ENCODE data around the gene ZNF574. TPM values are rescaled to one million over a fixed set of nuclear protein-coding genes. Genes with fewer than 3 reads are reported as not detected.

Gene ZNF574
- total RNA-seq, 1 experiment from 2014 or later = 24.6 TPM

DNA sequence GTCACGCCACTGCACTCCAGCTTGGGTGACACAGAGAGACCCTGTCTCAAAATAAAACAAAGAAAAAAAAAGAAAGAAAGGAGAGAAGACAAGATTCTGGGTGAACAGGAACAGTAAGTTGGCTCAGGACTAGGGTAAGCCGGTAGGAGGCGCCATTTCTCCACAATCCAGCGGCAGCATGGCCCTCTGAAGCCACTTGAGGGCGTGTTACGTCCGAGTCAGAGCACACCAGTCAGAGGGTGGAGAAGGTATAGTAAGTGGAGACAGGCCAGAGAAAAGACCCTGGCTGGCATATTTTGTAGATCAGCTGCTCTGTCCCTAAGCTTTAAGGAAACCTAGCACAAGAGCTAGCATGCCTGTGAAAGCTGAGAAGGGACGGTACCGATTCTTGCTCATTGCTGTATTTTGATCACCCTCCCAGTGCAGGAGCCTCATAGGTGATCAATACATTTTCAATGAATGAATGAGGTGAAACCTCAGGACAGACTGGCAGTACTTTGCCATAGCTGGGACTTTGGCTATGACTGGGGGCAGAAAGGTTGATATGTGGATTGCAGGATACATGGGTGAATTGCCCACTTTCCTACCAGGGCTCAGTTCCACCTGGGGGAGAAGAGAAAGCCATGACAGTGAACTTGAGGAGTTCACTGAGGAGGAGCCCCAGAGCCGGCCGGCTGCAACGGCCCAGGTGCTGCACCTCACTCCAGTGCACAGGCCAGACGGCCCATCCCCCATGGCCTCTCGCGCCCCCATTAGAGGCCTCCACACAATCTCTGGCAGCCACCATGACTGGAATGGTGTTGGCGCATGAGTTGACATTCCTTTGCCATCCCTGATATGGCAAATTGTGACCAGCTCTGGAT, 32.8 kb downstream of the ZNF574 start:
- H2AFZ ChIP-seq (ENCODE audit: low read depth, low read length, poor library complexity, severe bottlenecking) = no peak overlapping the region
- H3K27me3 ChIP-seq (ENCODE audit: insufficient read depth, low read length) = peaks cover 16% of the 10 kb centered on the region; the same call in 1 of the 2 replicates
- H3K79me2 ChIP-seq (ENCODE audit: insufficient read depth, low read length) = no peaks in the 10 kb centered on the region
- H3K9me3 ChIP-seq (ENCODE audit: control insufficient read depth in 1 of 2, insufficient read depth in 1 of 2, low read depth in 1 of 2, low read length in 2 of 2) = no peaks in the 10 kb centered on the region
- no peak for TF ChIP-seq ZFX (IDR thresholded peaks at IDR 0.05)
- TF ChIP-seq, protein P1, sequence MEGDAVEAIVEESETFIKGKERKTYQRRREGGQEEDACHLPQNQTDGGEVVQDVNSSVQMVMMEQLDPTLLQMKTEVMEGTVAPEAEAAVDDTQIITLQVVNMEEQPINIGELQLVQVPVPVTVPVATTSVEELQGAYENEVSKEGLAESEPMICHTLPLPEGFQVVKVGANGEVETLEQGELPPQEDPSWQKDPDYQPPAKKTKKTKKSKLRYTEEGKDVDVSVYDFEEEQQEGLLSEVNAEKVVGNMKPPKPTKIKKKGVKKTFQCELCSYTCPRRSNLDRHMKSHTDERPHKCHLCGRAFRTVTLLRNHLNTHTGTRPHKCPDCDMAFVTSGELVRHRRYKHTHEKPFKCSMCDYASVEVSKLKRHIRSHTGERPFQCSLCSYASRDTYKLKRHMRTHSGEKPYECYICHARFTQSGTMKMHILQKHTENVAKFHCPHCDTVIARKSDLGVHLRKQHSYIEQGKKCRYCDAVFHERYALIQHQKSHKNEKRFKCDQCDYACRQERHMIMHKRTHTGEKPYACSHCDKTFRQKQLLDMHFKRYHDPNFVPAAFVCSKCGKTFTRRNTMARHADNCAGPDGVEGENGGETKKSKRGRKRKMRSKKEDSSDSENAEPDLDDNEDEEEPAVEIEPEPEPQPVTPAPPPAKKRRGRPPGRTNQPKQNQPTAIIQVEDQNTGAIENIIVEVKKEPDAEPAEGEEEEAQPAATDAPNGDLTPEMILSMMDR (IDR thresholded peaks at IDR 0.05 in 2 of 3, conservative IDR thresholded peaks at IDR 0.05 in 1 of 3; ENCODE audit: borderline replicate concordance in 1 of 3, insufficient read depth in 1 of 3, low read depth in 2 of 3, low read length in 2 of 3) = peak; percentile 100
- peak; percentile 57 for TF ChIP-seq YY1 (IDR thresholded peaks at IDR 0.05; ENCODE audit: extremely low read depth, insufficient replicate concordance, low read depth, low read length)
- TF ChIP-seq EZH2 (IDR thresholded peaks at IDR 0.05) = no peak
- peak; percentile 100 for TF ChIP-seq RAD21 (IDR thresholded peaks at IDR 0.05; ENCODE audit: low read depth)
- TF ChIP-seq POLR2AphosphoS5 (IDR thresholded peaks at IDR 0.05; ENCODE audit: low read depth, low read length) = no peak
- TF ChIP-seq EZH2phosphoT487 (IDR thresholded peaks at IDR 0.05; ENCODE audit: borderline replicate concordance) = no peak
- TF ChIP-seq, protein P2, sequence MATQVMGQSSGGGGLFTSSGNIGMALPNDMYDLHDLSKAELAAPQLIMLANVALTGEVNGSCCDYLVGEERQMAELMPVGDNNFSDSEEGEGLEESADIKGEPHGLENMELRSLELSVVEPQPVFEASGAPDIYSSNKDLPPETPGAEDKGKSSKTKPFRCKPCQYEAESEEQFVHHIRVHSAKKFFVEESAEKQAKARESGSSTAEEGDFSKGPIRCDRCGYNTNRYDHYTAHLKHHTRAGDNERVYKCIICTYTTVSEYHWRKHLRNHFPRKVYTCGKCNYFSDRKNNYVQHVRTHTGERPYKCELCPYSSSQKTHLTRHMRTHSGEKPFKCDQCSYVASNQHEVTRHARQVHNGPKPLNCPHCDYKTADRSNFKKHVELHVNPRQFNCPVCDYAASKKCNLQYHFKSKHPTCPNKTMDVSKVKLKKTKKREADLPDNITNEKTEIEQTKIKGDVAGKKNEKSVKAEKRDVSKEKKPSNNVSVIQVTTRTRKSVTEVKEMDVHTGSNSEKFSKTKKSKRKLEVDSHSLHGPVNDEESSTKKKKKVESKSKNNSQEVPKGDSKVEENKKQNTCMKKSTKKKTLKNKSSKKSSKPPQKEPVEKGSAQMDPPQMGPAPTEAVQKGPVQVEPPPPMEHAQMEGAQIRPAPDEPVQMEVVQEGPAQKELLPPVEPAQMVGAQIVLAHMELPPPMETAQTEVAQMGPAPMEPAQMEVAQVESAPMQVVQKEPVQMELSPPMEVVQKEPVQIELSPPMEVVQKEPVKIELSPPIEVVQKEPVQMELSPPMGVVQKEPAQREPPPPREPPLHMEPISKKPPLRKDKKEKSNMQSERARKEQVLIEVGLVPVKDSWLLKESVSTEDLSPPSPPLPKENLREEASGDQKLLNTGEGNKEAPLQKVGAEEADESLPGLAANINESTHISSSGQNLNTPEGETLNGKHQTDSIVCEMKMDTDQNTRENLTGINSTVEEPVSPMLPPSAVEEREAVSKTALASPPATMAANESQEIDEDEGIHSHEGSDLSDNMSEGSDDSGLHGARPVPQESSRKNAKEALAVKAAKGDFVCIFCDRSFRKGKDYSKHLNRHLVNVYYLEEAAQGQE (IDR thresholded peaks at IDR 0.05; ENCODE audit: low read depth) = no peak
- no peak for TF ChIP-seq ZNF274 (IDR thresholded peaks at IDR 0.05; ENCODE audit: low read depth, low read length)
- H3K27ac ChIP-seq (ENCODE audit: low read depth, low read length) = no peak overlapping the region
- no peak overlapping the region for H3K4me2 ChIP-seq (ENCODE audit: low read length)
- H4K20me1 ChIP-seq (ENCODE audit: insufficient read depth) = no peaks in the 10 kb centered on the region
- POLR2A ChIA-PET = interaction anchor here (1.4 to 1.6 kb wide), 2 partner anchors 15 to 33 kb away, joined by 3 to 4 read pairs; partner anchors contain the start of gene ZNF574
- no peaks in the 10 kb centered on the region for H3K9me2 ChIP-seq (ENCODE audit: insufficient read depth)
- H3K4me3 ChIP-seq (replicated peaks in 1 of 2; ENCODE audit: low read depth in 1 of 2, low read length in 2 of 2) = no peak overlapping the region
- no peaks in the 10 kb centered on the region for H3K36me3 ChIP-seq (ENCODE audit: control insufficient read depth in 1 of 2, insufficient read depth in 2 of 2, low read length in 2 of 2)
- intact Hi-C loops (cut with micrococcal nuclease) = loop anchor here (1.0 to 5.0 kb wide), 5 partner anchors 76 to 329 kb away; partner anchors contain the start of gene MEGF8
- peaks cover 14 to 27% of the 10 kb centered on the region in 2 experiments for H3K4me1 ChIP-seq (ENCODE audit: control insufficient read depth in 1 of 2, insufficient read depth in 2 of 2, low read length in 2 of 2)
- RAD21 ChIA-PET (ENCODE audit: low non-redundant PET in 1 of 2, low total read pairs in 2 of 2, uncharacterized antibody in 2 of 2, unreplicated experiment in 2 of 2) = interaction anchor here (0.6 kb wide), 2 partner anchors 30 to 238 kb away, joined by 3 to 4 read pairs; no protein-coding TSS in a partner anchor
- no TSS peak for BruUV-seq (replicated peaks)
- CTCF ChIA-PET = interaction anchor here (1.0 to 2.8 kb wide), 6 partner anchors 16 to 332 kb away, joined by 3 to 10 read pairs (median 6); partner anchors contain the start of gene GSK3A
- DNase-seq (ENCODE audit: low read depth, low spot score) (peak; percentile 83), ATAC-seq (peak; percentile 91)
- no peak overlapping the region for H3K9ac ChIP-seq (ENCODE audit: low read length)

Measured in HCT116 (cell line).